Uterus (tissue), 2 donors: ENCODE results near the gene WDR33.

Source experiments
- POLR2A ChIP-seq, 2 donors: fragments of 450-650 bp; IDR thresholded peaks; one replicate each; pipeline ENCODE4 v1.6.1; 2016; ENCODE audit warnings: antibody characterized with exemption in 2 of 2, mild to moderate bottlenecking in 1 of 2, moderate library complexity in 1 of 2
- TF ChIP-seq, protein P1 (sequence below), 4 experiments: fragments of 200-600 bp in 2 of 4; fragments of 450-650 bp in 2 of 4; sonication (generic) in 2 of 4; IDR thresholded peaks; one replicate each; pipeline ENCODE4 v1.5.1; 2016 to 2019; ENCODE audit warnings: antibody characterized with exemption in 4 of 4, mild to moderate bottlenecking in 2 of 4, moderate library complexity in 1 of 4

DNA sequence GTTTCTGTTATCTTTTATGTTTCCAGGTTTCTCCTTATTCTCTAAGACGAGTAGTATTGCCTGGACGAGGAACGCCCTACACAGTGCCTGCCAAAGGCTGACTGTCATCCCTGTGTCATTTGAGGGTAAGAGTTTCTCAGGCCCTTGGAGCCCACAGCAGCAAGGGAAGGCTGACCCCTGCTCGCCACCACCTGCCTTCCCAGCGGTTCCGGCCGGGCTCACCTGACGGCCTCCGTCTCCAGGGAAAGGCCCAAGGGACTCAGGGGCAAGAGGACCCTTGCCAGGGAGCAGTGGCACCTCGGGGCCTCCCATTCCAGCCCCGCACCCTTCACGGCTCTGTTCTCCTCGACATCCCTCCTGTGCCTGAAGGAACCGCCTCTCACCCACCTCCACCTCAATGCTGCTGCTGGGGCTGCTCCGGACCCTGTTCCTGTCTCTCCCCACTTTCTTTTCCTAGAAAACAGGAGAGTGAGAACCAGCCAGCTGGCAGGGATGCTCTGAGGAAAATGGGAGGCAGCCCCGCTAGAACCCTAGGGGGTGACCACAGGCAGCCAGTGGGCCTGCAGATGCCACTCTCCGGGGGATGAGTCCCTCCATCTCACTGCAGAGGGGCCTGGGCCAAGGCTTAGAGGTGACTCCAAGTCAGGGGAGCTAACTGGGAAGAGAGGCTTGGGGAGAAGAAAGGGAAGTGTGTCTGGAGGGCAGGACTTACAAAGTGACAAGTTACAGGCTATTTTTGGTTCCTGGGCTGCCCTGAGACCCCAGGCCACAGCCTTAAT, 137.5 kb downstream of the WDR33 start:
- TF ChIP-seq, protein P1, sequence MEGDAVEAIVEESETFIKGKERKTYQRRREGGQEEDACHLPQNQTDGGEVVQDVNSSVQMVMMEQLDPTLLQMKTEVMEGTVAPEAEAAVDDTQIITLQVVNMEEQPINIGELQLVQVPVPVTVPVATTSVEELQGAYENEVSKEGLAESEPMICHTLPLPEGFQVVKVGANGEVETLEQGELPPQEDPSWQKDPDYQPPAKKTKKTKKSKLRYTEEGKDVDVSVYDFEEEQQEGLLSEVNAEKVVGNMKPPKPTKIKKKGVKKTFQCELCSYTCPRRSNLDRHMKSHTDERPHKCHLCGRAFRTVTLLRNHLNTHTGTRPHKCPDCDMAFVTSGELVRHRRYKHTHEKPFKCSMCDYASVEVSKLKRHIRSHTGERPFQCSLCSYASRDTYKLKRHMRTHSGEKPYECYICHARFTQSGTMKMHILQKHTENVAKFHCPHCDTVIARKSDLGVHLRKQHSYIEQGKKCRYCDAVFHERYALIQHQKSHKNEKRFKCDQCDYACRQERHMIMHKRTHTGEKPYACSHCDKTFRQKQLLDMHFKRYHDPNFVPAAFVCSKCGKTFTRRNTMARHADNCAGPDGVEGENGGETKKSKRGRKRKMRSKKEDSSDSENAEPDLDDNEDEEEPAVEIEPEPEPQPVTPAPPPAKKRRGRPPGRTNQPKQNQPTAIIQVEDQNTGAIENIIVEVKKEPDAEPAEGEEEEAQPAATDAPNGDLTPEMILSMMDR (IDR thresholded peaks at IDR 0.05) = no peak
- no peak for TF ChIP-seq POLR2A (IDR thresholded peaks at IDR 0.05)
